Measurements from ENCODE around the gene RPL29.

GRCh38 chr3:51970606-51971300 is 24.9 kb downstream of the RPL29 start:
- TF ChIP-seq CTCF (IDR thresholded peaks at IDR 0.05; ENCODE audit: extremely low read depth in 1 of 2, insufficient read depth in 1 of 2, low read depth in 1 of 2, low read length in 2 of 2) (no peak), MAX (IDR thresholded peaks at IDR 0.05; ENCODE audit: insufficient read depth, insufficient read length) (no peak), MYC (IDR thresholded peaks at IDR 0.05; ENCODE audit: low read depth, low read length) (no peak), EZH2 (IDR thresholded peaks at IDR 0.05; ENCODE audit: borderline replicate concordance, low read depth, low read length, severe bottlenecking) (no peak), POLR2A (IDR thresholded peaks at IDR 0.05; ENCODE audit: low read depth, low read length) (no peak), JUN (IDR thresholded peaks at IDR 0.05; ENCODE audit: borderline replicate concordance, insufficient read depth, insufficient read length, low read depth) (no peak), POLR2AphosphoS5 (IDR thresholded peaks at IDR 0.05; ENCODE audit: insufficient read depth, low read depth, low read length) (no peak), FOS (IDR thresholded peaks at IDR 0.05; ENCODE audit: borderline replicate concordance, insufficient read depth, low read length) (no peak)

Measured in endothelial cell of umbilical vein (primary cell).